ENCODE measurements around the gene RNF181.
"Not testable (repeated sequence)": the region's sequence is repeated elsewhere in the genome, so short reads cannot be mapped to it uniquely, and the experiment has no call there.

The RNF181 gene

DNA sequence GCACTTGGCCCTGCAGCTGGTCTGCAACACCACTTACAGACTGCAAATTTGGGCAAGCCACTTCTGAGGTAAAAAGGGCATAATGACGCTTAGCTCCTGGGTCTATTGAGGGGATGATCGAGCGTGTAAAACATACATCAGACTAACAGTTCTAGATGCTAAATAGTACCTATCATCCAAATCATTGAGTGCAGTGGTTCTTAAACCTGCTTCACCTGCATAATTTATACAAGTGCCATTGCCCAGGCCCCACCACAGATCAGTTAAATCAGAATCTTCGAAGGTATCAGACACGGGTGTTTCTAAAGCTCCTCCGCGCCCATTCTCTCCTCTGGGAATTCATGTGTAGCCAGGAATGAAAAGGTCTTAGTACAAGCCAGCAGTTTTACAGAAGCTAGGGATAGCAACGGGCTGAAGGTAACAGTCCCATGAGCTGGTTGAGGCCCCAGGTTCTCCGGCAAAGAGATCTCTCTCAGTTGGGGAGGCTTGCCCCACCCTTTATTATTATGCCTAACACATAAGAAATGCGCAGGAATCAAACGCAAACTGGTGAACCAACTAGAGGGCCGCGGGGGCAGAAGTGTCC is 737 bp upstream of the RNF181 start:
- in situ Hi-C loops (cut with MboI; ENCODE audit: low sequenced_read_pairs) = no loop called here

DNA sequence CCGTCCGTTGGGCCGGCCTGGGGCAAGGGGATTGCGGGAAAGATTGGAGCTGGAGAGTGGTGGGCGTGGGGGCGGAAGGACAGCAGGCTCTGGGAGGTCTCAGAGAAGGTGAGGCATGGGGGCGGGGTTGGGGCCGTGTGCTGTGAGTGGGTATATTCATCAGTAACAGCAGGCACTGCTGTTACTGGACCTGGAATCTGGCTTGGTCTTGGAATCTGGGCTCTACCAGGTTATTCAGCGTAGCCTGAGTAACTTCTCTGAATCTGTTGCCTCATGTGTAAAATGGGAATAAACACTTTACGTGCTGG is 435 bp downstream of the RNF181 start:
- in situ Hi-C loops (cut with MboI; ENCODE audit: low sequenced_read_pairs) = no loop called here

DNA sequence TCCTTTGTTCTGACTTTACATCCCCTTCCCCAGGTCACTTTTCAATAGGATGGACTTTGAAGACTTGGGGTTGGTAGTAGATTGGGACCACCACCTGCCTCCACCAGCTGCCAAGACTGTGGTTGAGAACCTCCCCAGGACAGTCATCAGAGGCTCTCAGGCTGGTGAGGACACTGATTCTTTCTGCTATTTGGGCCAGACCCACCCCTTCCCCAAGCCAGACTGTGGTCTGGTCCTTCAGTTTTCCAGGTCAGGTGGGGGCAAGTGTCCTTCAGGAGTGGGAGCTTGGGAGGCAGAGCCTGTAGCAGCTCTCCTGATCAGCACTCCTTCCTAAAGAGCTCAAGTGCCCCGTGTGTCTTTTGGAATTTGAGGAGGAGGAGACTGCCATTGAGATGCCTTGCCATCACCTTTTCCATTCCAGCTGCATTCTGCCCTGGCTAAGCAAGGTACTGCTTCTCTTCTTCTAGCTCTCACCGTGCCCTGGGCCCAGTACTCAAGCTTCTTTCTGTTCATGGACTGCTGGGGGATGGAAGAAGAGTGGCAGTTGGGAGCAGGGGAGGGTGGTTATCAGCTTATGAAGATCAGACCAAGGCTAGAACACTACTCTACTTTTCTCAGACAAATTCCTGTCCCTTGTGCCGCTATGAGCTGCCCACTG is 1.1 kb downstream of the RNF181 start:
- in situ Hi-C loops (cut with MboI; ENCODE audit: low sequenced_read_pairs) = no loop called here

DNA sequence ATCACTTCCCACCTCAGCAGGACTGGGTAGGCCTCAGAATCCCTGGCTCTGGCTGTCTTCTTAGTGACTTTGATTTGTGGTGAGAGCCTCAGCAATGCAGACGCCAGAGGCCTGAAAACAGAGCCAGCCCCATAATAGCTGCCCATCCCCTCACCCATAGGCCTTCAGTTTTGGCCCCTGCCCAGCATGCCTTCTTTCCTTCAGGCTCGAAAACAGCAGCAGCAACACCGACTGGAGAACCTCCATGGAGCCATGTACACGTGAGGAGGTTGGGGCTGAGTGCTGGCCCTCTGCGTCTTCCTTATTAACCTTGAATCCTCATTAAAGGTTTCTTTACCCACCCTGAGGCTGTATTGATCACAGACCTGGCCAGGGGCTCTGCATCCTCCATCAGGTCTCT is 1.7 kb downstream of the RNF181 start:
- in situ Hi-C loops (cut with MboI; ENCODE audit: low sequenced_read_pairs) = no loop called here

DNA sequence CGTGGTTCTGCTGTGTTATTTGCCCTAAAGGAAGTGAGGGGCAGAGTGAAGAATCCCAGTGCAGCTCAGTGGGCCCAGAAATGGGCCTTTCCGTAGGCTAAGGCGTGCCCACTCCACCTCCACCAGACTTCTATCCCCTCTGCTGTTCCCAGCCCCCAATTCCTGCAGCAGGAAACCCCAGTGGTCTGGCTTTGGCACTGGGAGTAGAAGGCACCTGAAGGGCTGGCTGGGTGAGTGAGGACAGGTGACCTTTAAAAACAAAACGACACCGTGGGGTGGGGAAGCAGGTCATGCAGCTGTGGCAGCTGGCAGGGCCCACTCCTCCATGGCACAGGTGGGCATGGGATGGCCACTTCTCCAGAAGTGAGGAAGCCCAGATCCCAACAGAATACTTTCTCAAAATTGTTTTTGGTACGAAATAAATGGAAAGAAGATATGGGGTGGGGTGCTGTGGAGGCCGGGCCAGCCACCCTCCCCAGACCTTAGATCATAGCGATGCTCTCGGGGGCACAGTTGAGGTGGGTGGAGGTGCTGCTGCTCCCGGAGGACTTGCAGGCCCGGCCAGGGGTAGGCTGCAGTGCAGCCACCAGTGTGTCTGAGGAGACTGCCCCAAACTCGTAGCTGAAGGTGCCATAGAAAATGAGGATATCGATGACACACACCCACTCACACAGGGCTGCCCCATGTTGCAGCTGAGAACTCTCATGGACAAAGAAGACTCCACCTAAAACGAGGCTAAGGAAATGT is 3.2 kb downstream of the RNF181 start:
- in situ Hi-C loops (cut with MboI; ENCODE audit: low sequenced_read_pairs) = no loop called here

GRCh38 chr2:85599468-85600234 is 4.1 kb downstream of the RNF181 start:
- in situ Hi-C loops (cut with MboI; ENCODE audit: low sequenced_read_pairs) = no loop called here

DNA sequence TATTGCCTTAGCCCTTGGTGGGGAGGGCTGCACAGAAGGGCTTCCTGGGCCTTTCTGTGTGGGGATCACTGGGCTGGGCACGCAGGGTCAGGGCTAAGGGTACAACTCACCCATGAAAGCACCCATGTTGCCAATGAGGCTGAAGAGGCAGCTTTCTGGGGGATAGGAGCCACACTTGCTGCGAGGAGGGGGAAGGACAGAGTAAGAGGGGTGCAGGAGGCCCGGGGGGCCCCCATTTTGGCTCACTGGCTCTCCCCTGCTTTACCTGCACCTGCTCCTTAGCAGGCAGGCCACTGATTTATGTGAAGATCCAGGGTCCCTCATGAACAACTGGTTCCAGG is 4.7 kb downstream of the RNF181 start:
- in situ Hi-C loops (cut with MboI; ENCODE audit: low sequenced_read_pairs) = no loop called here

DNA sequence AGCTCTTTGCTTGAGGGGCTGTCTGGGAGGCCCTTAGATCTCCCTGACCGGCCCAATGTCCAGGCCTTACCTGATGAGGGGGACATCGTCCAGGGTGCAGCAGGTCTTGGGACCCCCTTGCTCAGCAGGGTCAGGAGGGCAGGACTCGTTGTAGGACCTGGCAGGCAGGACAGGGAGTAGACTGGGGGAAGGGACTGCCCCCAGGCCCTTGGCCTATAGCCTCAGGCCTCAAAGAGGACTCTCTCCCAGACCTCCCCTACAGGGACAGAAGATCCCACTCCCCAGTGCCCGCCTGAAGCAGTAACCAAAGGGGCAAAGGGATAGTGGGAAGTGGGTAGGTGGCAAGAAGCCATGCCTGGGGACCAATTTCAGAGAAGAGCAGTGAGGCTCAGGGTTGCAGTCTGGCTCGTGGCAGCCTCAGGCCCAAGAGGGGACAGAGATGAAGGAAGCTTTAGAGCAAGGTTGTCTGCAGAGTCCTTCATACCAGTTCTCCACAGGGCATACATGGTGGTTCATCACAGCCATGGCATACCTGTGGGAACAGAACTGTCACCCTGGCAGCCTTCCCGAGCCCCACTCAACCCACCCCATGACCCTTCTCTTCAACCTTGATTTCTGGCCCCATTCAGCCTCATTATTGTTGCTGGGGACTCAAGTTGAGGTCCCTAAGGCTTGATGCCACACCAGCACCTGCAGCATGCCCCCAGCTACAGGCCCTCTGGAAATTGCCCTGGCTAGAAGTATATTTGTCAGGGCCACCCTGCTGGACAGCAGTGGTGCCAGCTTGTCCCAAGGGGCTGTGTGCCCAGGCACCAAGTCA is 5.6 kb downstream of the RNF181 start:
- in situ Hi-C loops (cut with MboI; ENCODE audit: low sequenced_read_pairs) = no loop called here

- in situ Hi-C loops (cut with MboI; ENCODE audit: low sequenced_read_pairs) = no loop called here
Measured at GRCh38 chr2:85601771-85602475, 6.4 kb downstream of the RNF181 start.

GRCh38 chr2:85602476-85603234 is 7.1 kb downstream of the RNF181 start, which contains the start of gene TMEM150A:
Gene TMEM150A, minus strand, starts transcription at chr2:85602698. Its CDS starts 750 bp downstream, at chr2:85601948.
- in situ Hi-C loops (cut with MboI; ENCODE audit: low sequenced_read_pairs) = no loop called here

DNA sequence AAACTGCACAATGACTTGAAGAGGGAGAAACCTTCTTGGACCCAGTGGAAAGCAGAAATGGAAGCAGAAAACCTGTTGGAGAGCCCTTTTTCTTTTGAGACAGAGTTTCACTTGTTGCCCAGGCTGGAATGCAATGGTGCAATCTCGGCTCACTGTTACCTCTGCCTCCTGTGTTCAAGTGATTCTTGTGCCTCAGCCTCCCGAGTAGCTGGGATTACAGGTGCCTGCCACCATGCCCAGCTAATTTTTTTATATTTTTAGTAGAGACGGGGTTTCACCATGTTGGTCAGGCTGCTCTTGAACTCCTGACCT is 8.5 kb downstream of the RNF181 start:
- in situ Hi-C loops (cut with MboI; ENCODE audit: low sequenced_read_pairs) = not testable (repeated sequence)

DNA sequence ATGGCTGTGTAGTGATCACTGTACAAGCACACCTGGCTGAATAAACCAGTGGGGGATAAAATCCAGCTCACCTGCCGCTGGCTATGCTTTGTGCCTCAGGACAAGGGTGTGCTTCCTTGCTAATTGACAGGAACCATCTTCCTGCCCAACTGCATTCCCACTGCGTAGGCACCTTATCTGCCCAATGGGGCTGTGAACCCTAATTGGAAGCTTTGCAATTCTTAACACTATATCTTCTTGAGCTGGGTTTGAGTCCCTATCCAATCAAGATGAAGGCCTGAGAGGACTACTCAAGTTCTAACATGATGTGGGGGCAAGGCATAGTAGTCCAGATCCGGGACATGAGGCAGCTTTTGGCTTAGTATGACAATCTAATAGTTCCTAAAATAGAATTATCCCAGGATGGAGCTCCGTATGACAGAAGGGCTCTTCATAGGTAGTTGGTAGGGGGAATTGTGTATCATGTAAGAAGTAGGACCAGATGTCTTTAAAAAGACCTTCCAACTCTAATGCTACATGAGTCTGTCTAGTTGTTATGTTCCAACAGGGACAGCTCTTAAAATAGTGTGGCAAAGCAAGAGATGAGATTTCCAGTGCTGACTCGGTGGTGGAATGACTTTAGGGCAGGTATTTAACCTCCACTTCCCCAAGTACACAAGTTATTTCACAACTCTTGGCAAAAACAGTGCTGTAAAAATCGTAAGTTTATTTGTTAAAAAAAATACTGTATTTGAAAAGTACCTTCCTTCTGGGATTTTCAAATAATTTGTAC is 9.2 kb downstream of the RNF181 start:
- in situ Hi-C loops (cut with MboI; ENCODE audit: low sequenced_read_pairs) = no loop called here

DNA sequence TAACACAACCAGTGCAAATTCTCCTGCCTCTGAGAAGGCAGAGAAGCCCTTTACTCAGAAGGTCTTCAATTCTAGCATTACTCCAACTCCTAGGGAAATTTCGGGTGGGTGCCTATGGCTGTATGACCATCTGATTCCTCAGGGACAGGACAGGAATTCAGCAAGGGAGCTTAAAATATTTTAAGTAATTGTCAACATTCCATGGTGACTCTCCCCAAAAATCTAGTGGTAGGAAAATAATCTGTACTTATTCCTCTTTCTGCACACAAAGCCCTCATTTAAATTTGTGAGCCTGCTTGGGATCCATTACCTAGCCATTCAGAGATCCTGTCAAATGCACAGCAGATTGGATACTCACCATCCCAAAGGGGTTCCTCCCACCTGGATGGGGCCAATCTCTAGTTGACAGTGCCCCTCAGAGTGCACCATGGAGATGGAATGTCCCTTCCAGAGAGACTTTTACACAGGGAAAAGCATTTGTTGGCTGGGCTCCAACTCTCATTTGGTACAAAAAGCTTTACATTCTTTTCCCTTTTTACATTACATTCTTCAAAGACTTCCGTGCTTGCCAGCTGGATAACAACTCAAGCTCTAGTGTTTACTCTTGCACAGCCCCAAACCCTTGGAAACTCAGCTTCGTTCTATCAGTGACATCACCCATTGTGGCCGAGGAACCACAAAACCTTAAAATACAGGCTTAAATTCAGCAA is 10.0 kb downstream of the RNF181 start:
- in situ Hi-C loops (cut with MboI; ENCODE audit: low sequenced_read_pairs) = no loop called here

- in situ Hi-C loops (cut with MboI; ENCODE audit: low sequenced_read_pairs) = no loop called here
Measured at GRCh38 chr2:85606116-85606455, 10.5 kb downstream of the RNF181 start.

GRCh38 chr2:85607268-85608215 is 12.0 kb downstream of the RNF181 start:
- in situ Hi-C loops (cut with MboI; ENCODE audit: low sequenced_read_pairs) = no loop called here

- in situ Hi-C loops (cut with MboI; ENCODE audit: low sequenced_read_pairs) = no loop called here
Measured at GRCh38 chr2:85611217-85611704, 15.7 kb downstream of the RNF181 start.

All from hTERT RPE-1 (cell line).